HEK293 (cell line): ENCODE measurements around the gene TGM5.

Experiments
- CTCF ChIA-PET: fragments of 350-600 bp; formaldehyde crosslinking; extraction: SDS; loops from one replicate; lab custom pipeline; 2021; ENCODE audit warnings: antibody characterized with exemption; lab: Yijun Ruan, JAX
- POLR2A ChIA-PET: fragments of 300-600 bp; formaldehyde crosslinking; extraction: SDS; loops from one replicate; lab custom pipeline; 2020; ENCODE audit warnings: antibody characterized with exemption, inconsistent platforms; lab: Yijun Ruan, JAX
- H3K27ac ChIP-seq: fragments of 200-500 bp; sonication (Bioruptor generic); 2 replicates; pipeline ENCODE4 v1.5.1; 2014; ENCODE audit warnings: low read depth, low read length, control low read depth, inconsistent platforms; ENCODE audit errors: extremely low read depth
- H3K36me3 ChIP-seq, 2 experiments: fragments of 200-500 bp in 1 of 2; sonication (Bioruptor generic) in 1 of 2; 1 replicate in 1 of 2; 2 replicates in 1 of 2; pipeline ENCODE4 v1.5.1; 2014 to 2017; ENCODE audit warnings: inconsistent platforms in 2 of 2, low read length in 2 of 2; ENCODE audit not compliant: control insufficient read depth in 2 of 2, insufficient read depth in 1 of 2
- H3K4me1 ChIP-seq: fragments of 200-500 bp; sonication (Bioruptor generic); 2 replicates; pipeline ENCODE4 v1.5.1; 2014; ENCODE audit warnings: mild to moderate bottlenecking, low read length, inconsistent platforms; ENCODE audit not compliant: control insufficient read depth, insufficient read depth
- H3K4me3 ChIP-seq: 2 replicates; pipeline ENCODE4 v1.5.1; 2011; ENCODE audit warnings: low read depth, mild to moderate bottlenecking, control low read depth, low read length, moderate library complexity
- H3K9me3 ChIP-seq: fragments of 200-500 bp; sonication (Bioruptor generic); 2 replicates; pipeline ENCODE4 v1.5.1; 2014; ENCODE audit warnings: low read depth, low read length, inconsistent platforms; ENCODE audit not compliant: control insufficient read depth, insufficient read depth
- BCL11A ChIP-seq: fragments of 450-650 bp; formaldehyde crosslinking; IDR thresholded peaks from 2 replicates; pipeline ENCODE4 v1.5.1; 2016; ENCODE audit warnings: low read depth, missing biosample characterization, missing genetic modification characterization
- BCL11B ChIP-seq: fragments of 450-650 bp; formaldehyde crosslinking; IDR thresholded peaks from 2 replicates; pipeline ENCODE4 v1.5.1; 2016; ENCODE audit warnings: low read depth, missing biosample characterization, missing genetic modification characterization
- KLF16 ChIP-seq: fragments of 450-650 bp; formaldehyde crosslinking; IDR thresholded peaks from 2 replicates; pipeline ENCODE4 v1.5.1; 2017; ENCODE audit warnings: missing biosample characterization, missing genetic modification characterization
- MEIS1 ChIP-seq: sonication (generic); formaldehyde crosslinking; IDR thresholded peaks from 2 replicates; pipeline ENCODE4 v1.8.1; 2022; ENCODE audit warnings: missing genetic modification reagents, mild to moderate bottlenecking, borderline replicate concordance
- RBAK ChIP-seq: fragments of 450-650 bp; formaldehyde crosslinking; IDR thresholded peaks from 2 replicates; pipeline ENCODE4 v1.5.1; 2016; ENCODE audit warnings: missing biosample characterization, missing genetic modification characterization
- ZBTB1 ChIP-seq: fragments of 450-650 bp; formaldehyde crosslinking; IDR thresholded peaks from 2 replicates; pipeline ENCODE4 v1.5.1; 2016; ENCODE audit warnings: missing biosample characterization, missing genetic modification characterization
- ZFP69B ChIP-seq: fragments of 450-650 bp; formaldehyde crosslinking; IDR thresholded peaks from 2 replicates; pipeline ENCODE4 v1.5.1; 2016; ENCODE audit warnings: missing biosample characterization, missing genetic modification characterization
- ZNF175 ChIP-seq: fragments of 450-650 bp; formaldehyde crosslinking; IDR thresholded peaks from 2 replicates; pipeline ENCODE4 v1.5.1; 2016; ENCODE audit warnings: missing biosample characterization, missing genetic modification characterization
- ZNF19 ChIP-seq: fragments of 450-650 bp; formaldehyde crosslinking; IDR thresholded peaks from 2 replicates; pipeline ENCODE4; 2016; ENCODE audit warnings: missing biosample characterization, missing genetic modification characterization, low read depth
- ZNF350 ChIP-seq: fragments of 450-650 bp; formaldehyde crosslinking; IDR thresholded peaks from 2 replicates; pipeline ENCODE4 v1.5.0; 2017; ENCODE audit warnings: missing biosample characterization, mild to moderate bottlenecking, missing genetic modification characterization
- ZNF366 ChIP-seq: fragments of 450-650 bp; formaldehyde crosslinking; conservative IDR thresholded peaks from 2 replicates; pipeline ENCODE4 v1.5.1; 2016; ENCODE audit warnings: missing biosample characterization, missing genetic modification characterization
- ZSCAN23 ChIP-seq: fragments of 450-650 bp; formaldehyde crosslinking; IDR thresholded peaks from 2 replicates; pipeline ENCODE4 v1.5.1; 2016; ENCODE audit warnings: missing biosample characterization, missing genetic modification characterization
- TF ChIP-seq, protein P1 (sequence below): fragments of 450-650 bp; formaldehyde crosslinking; IDR thresholded peaks from 2 replicates; pipeline ENCODE4; 2016; ENCODE audit warnings: missing biosample characterization, missing genetic modification characterization
- TF ChIP-seq, protein P2 (sequence below): fragments of 450-650 bp; formaldehyde crosslinking; IDR thresholded peaks from 2 replicates; pipeline ENCODE4 v1.5.1; 2016; ENCODE audit warnings: missing biosample characterization, missing genetic modification characterization
- TF ChIP-seq, protein P3 (sequence below): fragments of 450-650 bp; formaldehyde crosslinking; IDR thresholded peaks from 2 replicates; pipeline ENCODE4 v1.5.1; 2016; ENCODE audit warnings: missing biosample characterization, missing genetic modification characterization

The TGM5 gene

DNA sequence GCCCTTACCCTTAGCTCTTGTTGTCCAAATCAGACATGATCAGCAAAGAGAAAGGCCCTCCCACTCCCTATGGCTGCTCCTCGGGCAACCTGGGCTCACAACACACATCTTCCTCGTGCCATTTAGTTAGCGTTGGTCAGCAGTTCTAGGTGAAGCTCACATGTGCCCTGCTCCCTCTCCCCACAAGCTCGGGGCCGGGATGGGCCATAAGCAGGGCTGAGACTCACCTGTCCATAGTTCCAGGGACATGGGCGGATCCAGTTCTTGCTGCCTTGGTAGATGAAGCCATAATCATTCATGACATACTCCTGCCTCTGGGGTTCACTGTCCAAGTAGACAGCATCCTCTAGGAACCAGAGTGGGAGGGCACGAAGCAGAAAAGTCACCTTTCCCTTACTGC is 10.4 kb downstream of the TGM5 start:
- no peaks in the 10 kb centered on the region for H3K4me1 ChIP-seq
- H3K4me3 ChIP-seq: no peak overlapping the region
- no peak for TF ChIP-seq KLF16 (tag by site-specific recombination)
- no peak for TF ChIP-seq MEIS1 (CRISPR knock-in tag)
- TF ChIP-seq, protein P1, sequence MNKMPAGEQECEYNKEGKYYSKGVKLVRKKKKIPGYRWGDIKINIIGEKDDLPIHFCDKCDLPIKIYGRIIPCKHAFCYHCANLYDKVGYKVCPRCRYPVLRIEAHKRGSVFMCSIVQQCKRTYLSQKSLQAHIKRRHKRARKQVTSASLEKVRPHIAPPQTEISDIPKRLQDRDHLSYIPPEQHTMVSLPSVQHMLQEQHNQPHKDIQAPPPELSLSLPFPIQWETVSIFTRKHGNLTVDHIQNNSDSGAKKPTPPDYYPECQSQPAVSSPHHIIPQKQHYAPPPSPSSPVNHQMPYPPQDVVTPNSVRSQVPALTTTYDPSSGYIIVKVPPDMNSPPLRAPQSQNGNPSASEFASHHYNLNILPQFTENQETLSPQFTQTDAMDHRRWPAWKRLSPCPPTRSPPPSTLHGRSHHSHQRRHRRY (tag by site-specific recombination): no peak
- no peak for TF ChIP-seq ZNF175 (tag by site-specific recombination)
- TF ChIP-seq, all 188 proteins: peak for 0
- CTCF ChIA-PET: interaction anchor here (0.6 kb wide), 1 partner anchor 524 kb away, joined by 3 read pairs; no protein-coding TSS in a partner anchor
- no peaks in the 10 kb centered on the region for H3K9me3 ChIP-seq
- POLR2A ChIA-PET: no interaction called here
- H3K27ac ChIP-seq: no peak overlapping the region
- no peaks in the 10 kb centered on the region for H3K36me3 ChIP-seq

DNA sequence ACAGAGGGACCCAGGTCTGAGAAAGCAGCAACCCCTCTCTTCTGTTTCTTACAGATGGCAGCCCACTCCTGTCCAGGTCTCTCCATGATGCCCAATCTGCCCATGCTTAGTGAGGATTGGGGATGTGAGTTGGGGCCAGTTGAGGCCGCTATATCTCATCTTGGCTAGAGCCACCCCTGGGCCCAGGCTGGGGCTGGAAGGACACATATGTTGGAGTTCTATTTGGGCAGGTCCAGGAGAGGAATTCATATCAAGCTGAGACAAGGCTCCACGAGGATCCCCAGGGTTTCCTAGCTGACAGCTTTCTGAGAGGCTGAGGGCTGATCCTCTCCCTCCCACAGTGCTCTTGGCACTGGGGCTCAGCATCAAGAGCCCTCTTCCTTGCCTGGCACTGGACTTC is 11.4 kb downstream of the TGM5 start:
- Histone ChIP-seq H3K9me3 (no peaks in the 10 kb centered on the region), H3K4me3 (no peak overlapping the region), H3K4me1 (no peaks in the 10 kb centered on the region), H3K27ac (no peak overlapping the region), H3K36me3 (no peaks in the 10 kb centered on the region)
- ChIA-PET CTCF (no interaction called here), POLR2A (no interaction called here)
- TF ChIP-seq RBAK (tag by site-specific recombination) (no peak), ZNF366 (tag by site-specific recombination) (no peak), ZNF350 (tag by site-specific recombination) (no peak), ZNF19 (tag by site-specific recombination) (no peak), ZBTB1 (tag by site-specific recombination) (no peak)

DNA sequence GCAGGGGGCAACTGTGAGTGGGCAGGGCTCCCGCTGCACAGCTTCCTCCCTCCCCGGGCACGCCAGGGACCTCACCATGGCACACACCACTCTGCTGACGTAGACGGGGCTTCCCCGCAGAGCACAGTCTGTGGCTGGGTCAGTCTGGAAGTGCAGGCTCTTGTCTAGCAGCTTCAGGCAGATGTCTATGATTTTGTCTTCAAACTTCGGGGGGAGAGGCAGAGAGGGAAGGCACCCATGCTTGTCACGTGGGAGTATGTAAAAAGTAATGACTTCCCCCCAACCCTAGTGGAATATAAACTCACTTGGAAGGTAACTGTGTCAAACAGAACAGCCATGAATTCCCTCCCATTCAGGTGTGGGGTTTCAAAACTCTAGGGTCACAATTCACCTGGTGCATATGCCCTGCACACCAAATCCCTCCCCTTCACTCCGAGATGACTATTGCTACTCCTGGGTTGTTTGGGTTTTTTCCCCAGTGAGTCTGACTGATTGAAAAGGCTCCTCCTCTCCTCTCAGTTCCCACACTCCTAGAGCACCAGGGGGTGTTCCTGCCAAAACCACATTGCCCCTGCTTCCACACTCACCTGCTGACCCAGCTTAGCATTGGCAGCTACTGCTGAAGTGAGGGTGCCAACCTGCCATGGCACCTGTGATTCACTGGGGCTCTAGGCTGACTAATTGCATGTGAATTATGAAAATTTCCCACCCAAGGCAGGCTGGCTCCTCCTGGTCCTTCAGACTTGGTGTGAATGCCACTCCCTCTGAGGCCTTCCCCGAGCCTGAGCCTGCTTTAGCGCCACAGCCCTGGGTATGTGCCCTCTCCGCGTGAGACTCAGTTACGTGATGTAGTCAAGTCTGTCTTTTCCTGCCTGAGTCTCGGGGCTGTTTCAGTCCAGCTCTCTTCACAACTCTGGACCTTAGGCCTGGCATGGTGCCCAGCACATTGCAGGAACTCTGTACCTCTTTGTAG is 13.0 kb downstream of the TGM5 start:
- TF ChIP-seq BCL11A: no peak
- TF ChIP-seq, protein P2, sequence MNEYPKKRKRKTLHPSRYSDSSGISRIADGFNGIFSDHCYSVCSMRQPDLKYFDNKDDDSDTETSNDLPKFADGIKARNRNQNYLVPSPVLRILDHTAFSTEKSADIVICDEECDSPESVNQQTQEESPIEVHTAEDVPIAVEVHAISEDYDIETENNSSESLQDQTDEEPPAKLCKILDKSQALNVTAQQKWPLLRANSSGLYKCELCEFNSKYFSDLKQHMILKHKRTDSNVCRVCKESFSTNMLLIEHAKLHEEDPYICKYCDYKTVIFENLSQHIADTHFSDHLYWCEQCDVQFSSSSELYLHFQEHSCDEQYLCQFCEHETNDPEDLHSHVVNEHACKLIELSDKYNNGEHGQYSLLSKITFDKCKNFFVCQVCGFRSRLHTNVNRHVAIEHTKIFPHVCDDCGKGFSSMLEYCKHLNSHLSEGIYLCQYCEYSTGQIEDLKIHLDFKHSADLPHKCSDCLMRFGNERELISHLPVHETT (tag by site-specific recombination): no peak
- TF ChIP-seq, protein P3, sequence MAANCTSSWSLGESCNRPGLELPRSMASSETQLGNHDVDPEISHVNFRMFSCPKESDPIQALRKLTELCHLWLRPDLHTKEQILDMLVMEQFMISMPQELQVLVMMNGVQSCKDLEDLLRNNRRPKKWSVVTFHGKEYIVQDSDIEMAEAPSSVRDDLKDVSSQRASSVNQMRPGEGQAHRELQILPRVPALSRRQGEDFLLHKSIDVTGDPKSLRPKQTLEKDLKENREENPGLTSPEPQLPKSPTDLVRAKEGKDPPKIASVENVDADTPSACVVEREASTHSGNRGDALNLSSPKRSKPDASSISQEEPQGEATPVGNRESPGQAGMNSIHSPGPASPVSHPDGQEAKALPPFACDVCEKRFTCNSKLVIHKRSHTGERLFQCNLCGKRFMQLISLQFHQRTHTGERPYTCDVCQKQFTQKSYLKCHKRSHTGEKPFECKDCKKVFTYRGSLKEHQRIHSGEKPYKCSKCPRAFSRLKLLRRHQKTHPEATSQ (tag by site-specific recombination): no peak
- TF ChIP-seq ZFP69B (tag by site-specific recombination): no peak
- no peak for TF ChIP-seq ZSCAN23 (tag by site-specific recombination)
- no peak for TF ChIP-seq BCL11B (tag by site-specific recombination)
- Histone ChIP-seq H3K9me3 (no peaks in the 10 kb centered on the region), H3K27ac (no peak overlapping the region), H3K4me1 (no peaks in the 10 kb centered on the region), H3K36me3 (no peaks in the 10 kb centered on the region), H3K4me3 (no peak overlapping the region)
- ChIA-PET CTCF (interaction anchor here (0.6 to 0.7 kb wide), 2 partner anchors 230 to 283 kb away, joined by 3 read pairs; no protein-coding TSS in a partner anchor), POLR2A (no interaction called here)
